Measurements from ENCODE around the gene BCORL1.

- TF ChIP-seq CTCF (IDR thresholded peaks at IDR 0.05) (no peak), POLR2A (IDR thresholded peaks at IDR 0.05) (no peak)
Observed at GRCh38 chrX:130014770-130015169, 32.3 kb downstream of the BCORL1 start.

Measured in thyroid gland (tissue), 4 donors.